ENCODE results near the gene ASZ1.
"Not testable (repeated sequence)": the region's sequence is repeated elsewhere in the genome, so short reads cannot be mapped to it uniquely, and the experiment has no call there.

The ASZ1 gene, protein sequence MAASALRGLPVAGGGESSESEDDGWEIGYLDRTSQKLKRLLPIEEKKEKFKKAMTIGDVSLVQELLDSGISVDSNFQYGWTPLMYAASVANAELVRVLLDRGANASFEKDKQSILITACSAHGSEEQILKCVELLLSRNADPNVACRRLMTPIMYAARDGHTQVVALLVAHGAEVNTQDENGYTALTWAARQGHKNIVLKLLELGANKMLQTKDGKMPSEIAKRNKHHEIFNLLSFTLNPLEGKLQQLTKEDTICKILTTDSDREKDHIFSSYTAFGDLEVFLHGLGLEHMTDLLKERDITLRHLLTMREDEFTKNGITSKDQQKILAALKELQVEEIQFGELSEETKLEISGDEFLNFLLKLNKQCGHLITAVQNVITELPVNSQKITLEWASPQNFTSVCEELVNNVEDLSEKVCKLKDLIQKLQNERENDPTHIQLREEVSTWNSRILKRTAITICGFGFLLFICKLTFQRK

DNA sequence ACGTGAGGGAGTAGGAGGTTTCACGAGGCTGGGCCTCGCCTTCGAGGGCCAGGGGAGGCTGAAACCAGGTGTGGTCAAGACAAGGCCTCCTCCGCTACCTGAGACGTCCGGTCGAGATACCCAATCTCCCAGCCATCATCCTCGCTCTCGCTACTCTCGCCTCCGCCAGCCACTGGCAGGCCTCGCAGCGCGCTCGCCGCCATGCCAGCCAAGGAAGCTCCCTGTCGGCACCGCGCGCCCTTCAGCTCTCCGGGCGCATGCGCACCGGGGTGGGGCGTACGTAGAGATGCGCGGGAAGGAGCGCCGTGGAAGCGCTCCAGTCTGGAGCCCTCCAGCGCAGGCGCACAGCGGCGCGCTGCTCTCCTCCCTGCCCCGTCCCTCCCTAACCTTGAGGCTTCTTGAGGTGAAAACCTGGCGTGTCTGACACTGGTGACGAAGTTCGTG lies at the start of gene ASZ1:
TSS of gene ASZ1 (minus strand) at position 236 of the 444 bp plus-strand sequence. CDS start at position 203, 33 bp downstream.
- DNase-seq = no peak

DNA sequence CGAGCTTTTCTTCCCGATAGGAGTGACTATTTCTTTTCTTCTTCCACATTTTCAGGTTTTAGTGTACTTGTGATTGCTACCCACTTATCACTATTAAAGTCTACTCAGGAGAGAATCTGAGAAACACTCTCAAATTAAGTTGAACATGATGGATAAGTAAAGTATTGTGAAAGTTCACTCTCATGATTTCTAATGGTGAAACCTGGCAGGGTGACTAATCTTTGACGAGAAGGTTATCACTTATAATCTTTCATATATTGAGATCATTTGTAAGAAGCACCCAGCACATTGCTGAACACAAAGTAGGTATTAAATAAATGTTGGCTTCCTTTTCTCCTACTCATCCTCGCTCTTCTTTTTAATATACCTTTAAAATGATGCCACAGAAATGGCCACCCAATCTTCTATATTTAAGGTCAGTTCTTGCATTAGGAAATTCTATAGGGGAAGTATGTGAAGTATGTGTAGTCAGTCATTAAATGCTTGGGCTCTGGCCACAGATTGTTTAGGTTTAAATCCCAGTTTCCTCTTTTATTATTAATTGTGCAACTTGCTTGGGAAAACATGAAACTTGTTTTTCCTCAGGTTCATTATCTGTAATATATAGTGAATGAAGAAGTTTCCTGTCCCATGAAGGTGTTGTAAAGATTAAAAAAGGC lies 49.4 kb upstream of the ASZ1 start:
- DNase-seq = no peak

DNA sequence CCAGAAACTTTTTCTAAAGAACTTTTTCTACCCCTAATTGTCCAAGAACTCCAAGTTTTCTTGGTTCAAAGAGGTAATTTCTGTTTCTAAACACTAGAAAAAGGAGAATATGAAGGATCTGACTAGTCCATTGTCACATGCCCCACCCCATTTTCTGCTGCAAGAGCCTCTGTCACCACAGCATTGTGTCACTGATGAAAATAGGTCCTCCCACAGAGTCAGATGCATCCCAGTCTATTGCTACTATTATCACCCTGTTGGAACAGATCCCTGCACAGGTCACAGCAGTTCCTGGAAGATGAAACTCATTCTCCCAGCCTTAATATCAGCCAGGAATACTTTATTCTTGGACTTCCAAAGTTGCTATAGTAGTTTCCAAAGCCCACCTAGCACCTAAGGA lies 45.0 kb upstream of the ASZ1 start:
- no peak for DNase-seq

DNA sequence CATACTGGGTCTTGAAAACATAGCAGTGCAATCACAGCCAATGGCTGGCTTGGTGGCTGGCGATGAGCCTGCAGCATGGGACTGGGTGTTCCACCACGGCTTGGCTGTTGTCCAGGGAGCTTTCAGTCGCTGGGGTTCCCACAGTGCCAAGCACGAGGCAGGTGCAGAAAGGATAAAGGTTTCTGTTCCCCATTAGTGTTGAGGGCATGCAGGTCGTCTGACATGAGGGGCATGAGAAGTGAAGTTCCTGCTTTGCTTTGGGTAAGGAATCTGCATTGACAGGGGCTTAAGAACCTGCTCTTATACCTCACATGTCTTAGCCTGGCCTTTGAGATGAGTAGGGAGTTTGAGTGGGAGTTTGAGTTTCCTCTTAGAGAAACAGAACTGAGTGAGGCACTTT lies 43.5 kb upstream of the ASZ1 start:
- no peak for DNase-seq

DNA sequence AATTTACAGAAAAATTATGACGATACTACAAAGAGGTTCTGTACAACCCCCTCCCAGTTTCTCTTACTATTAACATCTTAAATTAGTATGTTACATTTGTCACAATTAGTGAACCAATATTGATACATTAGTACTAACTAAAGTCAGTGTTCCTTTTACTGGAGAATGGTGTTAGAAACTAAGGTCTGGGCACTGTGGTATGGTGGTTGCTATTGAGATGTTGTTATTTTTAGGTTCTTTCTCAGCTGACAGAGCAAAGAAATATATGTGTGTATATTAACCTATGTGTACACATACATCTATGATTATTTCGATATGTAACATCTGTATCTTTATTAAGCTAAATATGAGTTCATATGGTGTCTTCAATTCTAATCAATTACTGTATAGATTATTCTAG lies 40.9 kb upstream of the ASZ1 start:
- no peak for DNase-seq

DNA sequence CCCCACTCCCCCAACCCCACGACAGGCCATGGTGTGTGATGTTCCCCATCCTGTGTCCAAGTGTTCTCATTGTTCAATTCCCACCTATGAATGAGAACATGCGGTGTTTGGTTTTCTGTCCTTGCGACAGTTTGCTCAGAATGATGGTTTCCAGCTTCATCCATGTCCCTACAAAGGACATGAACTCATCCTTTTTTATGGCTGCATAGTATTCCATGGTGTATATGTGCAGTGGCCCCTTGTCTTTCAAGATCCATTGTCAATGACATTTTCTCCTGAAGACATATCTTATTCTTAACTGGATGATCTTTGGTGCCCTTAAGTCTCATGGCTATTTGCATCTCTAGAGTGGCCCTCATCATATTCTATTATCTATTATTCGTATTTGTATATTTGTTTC lies 33.5 kb upstream of the ASZ1 start:
- not testable (repeated sequence) for DNase-seq

DNA sequence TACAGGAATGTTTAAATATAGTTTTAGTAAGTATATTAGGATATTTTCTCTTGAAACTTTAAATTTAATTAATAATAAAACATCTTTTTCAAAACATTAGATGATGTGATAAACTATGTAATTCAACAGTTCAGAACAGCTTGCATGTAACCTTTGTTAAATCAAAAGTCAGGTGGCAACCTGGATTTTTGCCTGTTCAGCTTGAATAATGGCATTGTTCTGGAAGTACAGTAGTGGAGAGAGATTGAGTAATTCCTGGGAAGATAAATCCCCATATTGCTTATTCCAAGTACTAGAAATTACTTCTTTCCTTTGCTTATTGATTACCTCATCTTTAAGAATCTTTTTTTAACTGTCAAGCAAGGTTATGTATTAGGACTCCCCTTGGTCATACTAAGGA lies 32.4 kb upstream of the ASZ1 start:
- DNase-seq = no peak

DNA sequence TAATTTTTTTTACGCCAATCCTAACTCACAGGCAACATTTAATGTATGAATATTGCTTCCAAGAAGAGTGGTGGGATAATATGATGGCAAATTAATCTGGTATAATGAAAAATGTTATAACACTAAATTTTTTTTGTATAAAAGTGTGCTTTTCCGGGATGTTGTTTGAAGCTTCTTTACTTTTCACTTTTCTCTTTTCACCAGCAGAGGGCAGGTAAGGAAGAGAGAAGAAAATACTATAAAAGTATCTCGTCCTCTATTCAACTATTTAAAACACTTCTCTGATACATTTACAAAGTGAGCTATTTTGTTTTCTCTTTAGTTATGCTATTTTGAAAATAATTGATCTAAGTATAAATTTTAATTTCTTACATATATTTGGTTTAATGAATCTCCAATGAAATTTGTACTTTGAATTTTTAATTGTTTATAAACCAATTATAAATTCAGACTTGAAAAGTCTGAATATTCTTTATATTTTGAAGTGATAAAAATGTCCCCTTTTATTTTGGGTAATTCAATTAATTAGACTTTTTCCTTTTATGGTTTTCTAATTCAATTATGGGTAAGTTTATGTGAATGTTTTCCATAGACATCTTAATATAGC lies 31.8 kb upstream of the ASZ1 start:
- no peak for DNase-seq

DNA sequence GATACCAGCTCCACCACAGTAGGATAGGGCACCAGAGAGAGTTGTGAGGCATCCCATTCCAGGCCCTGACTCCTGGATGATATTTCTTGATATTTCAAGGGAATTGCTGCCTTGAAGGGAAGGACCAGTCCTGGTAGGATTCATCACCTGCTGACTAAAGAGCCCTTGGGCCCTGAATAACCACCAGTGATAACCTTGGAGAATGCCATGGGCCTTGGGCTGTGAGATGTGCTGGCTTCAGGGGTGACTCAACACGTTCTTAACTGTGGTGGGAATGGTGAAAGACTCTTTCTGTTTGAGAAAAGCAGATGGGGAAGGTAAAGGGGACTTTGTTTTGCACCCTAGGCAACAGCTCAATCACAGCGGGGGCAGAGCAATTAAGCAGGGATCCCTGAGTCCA lies 21.4 kb upstream of the ASZ1 start:
- DNase-seq = no peak

DNA sequence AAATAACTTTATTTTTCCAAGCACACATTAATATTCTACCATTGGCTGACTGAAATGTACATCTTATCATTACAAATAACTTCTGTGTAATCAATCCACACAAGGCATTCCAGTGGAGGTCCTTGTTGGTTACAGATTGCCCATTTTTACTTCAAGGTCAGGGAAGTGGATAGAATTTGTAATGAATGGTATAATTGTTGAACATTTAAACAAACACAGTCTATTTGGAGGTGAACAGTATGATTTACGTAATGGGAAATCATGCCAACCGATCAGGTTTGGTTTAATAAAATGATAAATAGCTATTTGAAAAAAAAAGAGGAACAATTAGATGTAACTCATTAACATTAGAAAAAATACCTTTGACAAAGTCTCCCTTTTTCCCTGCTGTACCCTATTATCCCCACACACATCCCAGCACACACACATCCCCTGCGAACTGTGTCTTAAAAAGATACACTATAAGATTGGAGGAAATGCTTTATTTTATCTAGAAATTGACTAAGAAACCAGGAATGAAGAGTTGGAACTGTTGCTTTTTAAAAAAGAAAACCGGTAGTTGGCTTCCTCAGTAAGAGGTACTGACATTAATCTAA lies 19.0 kb upstream of the ASZ1 start:
- no peak for DNase-seq

DNA sequence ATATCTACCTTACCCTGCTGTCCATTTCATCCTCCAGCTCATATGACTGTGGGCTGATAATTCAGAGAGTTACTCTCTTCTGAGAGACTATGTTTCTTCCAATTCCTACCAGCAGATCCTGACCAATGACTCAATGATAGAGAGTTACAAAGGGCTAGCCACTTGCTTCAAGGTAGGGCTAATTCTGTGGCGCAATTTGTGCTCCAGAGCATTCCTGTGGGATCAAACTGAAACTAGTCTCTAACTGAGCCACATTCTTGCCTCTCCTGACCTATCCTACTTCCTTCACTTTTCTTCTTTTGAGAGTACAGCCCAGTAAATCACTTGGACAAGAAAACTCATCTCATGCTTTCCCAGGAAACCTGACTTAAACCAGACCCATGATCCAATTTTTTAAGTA lies 17.9 kb upstream of the ASZ1 start:
- no peak for DNase-seq

DNA sequence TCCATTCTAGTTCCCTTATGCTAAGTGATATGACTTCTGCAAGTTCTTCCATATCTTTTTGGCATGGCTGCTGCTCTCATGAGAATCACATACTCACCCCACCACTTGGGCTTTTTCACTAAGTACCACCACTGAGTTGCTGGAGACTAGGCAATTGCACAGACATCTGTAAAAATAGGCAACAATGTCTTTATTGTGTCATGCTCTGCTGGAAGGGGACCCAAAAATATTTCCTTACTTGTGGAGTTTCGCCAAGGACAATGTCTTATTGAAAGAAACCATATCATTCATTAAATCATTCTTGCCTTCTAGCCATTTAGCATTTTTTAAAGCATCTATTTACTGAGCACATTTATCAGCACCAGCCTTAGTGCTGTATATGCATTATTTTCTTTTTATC lies 17.4 kb upstream of the ASZ1 start:
- DNase-seq = no peak

DNA sequence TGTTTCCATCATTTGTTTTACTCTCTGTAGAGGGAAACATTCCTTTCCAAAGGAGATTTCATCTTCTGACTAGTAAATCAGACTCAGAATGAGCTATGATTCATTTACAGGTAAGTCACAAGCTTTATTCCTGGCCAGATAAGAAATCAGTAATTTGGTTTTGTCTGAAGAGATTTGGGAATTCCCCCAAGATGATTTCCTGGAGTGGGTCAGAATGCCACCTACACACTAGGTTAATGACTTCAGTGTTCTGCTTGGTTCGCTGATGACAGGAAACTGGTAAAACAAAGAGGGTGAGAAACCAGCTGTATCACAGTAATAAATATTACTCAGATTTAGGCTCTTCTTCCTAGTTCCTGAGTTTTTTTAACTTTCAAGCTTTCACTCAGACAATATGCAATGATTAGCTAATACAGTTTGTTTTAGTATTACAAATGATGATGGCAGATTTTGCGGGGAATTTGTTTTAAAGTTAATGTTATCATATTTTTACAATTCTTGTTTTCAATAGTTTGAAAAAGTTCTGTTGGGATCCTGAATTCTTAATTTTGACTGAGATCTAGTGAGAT lies 8.3 kb upstream of the ASZ1 start:
- DNase-seq = no peak

DNA sequence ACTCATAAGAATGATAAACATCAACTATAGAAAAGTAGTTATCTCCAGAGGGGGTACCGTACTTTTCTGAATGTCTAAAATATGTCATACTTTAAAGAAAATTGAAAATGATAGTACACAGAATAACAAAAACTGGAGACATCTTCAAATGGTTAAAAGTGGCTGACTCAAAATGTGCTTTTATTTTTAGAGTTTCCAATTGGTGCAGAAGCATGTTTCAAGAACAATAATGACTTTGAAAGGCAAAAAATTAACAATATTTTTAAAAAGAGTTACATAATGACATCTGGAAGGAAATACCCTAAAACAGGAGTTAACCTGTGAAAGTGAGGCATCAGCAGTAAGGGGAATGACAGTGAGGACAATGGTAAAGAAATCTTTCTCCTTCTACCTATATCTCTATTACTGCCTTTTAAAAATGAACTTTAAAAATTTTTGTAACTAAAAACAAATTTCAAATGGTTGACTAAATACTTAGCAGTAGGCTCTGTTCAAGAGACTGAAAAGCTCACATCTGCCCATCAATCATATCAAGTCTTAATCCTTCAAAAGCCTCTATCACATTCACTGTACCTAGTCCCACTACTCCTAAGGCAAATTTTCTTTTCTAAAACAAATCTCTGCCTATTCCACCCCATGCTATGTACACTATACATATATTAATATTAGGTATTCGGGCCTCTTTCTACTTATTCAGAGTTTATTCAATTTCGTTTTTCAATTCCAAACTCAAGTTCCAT lies 3.0 kb downstream of the ASZ1 start:
- no peak for DNase-seq

DNA sequence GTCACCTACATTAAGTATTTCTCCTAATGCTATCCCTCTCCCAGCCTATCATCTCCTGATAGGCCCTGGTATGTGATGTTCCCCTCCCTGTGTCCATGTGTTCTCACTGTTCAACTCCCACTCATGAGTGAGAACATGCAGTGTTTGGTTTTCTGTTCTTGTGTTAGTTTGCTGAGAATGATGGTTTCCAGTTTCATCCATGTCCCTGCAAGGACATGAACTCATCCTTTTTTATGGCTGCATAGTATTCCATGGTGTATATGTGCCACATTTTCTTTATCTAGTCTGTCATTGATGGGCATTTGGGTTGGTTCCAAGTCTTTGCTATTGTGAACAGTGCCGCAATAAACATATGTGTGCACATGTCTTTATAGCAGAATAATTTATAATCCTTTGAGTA lies 12.7 kb downstream of the ASZ1 start:
- DNase-seq = not testable (repeated sequence)

DNA sequence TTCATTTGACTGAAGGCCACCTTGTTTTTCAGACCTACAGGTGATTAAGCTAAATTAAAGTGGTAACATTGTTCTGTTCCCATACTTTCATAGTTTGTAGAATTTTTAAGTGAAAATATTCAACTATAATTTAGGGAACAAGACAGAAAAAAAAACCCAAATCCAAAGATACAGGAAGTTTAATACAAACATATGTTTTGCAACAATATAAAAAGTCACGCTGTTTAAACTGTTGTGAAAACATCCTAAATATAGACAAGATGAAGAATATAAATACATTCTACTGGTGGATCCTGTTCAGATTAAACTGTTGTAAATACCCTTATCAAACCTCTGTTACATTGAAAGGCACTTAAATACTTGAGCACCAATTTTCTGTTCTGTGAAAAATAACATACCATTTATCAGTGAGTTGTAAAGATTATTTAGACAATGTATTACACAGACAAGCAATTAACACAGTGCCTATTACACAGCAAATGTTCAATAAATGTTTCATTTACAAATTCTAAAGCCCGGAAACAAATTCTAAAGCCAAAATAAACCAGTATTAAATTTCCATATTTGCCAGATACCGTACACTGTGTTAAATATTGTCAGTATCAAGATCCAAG lies 14.2 kb downstream of the ASZ1 start:
- no peak for DNase-seq

DNA sequence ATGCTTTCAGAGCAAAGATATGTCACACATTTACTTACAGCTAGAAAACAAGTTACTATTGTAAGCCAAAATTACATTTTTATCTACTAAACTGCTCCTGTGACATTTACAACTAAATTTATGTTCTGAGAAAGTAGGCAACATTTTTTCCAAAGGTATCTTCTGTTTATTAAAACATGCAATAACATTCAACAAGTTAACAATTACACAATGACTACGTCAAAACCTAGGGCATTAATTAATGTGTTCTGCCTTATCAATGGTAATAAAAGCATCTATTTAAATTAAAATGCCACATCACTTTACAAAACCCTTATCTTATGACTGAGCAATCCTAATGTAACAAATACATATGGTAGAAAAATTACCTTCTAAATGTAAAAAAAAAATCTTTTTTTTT lies 14.9 kb downstream of the ASZ1 start:
- no peak for DNase-seq

DNA sequence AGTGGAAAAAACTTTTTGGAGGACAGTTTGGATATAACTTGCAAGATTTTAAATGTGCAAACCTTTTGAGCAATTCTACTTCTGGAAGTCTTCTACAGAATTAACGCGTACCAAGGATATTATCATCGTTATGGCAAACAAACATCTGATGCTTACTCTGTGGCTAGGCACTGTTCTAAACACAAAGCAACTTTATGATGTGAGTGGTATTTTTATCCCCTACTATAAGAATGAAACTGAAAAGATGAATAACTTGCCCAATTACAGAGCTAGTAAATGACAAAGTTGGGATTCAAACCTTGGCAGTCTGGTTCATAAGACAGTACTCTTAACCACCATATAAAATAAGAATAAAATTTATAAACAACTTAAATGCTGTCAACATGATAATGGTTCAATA lies 15.8 kb downstream of the ASZ1 start:
- no peak for DNase-seq

DNA sequence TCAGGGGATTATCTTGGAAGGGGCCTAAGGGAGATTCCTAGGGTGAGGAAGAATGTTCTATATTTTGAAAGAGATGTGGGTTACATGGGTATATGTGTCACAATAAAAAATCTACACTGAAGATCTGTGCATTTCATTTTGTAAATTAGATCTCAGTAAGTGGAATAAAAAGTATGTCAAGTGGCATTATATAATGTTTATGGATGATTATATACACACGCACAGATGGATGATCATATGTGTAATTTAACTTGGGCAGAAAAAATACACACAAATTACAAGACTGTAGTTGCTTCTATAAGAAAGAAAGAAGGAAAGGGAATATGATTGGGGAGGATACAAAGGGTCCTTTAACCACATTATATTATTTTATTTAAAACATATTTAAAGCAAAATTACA lies 18.5 kb downstream of the ASZ1 start:
- no peak for DNase-seq

DNA sequence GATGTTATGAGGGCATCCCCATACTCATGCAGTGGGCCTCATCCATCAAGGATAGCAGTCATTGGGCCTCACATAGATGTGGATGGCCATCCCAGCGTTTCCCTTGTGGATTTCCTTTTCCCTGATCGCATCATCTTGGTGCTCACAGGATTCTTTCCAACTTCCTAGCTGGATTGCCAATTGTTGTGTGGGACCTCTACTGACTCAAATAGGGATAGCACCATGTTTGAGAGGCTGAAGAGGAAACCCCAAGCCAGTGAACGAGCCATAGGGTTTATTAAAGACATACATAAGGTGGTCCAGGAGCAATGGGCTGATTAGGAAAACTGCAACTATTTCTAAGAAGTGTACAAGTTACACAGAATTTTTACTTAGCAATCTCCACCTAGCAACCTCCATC lies 21.8 kb downstream of the ASZ1 start:
- no peak for DNase-seq

DNA sequence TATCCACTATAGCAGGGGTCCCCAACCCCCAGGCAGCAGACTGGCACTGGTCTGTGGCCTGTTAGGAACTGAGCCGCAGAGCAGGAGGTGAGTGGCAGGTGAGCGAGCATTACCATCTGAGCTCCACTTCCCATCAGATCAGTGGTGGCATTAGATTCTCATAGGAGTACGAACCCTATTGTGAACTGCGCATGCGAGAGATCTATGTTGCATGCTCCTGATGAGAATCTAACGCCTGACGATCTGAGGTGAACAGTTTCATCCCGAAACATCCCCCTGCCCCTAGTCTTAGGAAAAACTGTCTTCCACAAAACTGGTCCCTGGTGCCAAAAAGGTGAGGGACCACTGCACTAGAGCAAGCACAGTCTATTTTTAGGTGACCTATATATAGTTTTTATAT lies 23.6 kb downstream of the ASZ1 start:
- DNase-seq = no peak

DNA sequence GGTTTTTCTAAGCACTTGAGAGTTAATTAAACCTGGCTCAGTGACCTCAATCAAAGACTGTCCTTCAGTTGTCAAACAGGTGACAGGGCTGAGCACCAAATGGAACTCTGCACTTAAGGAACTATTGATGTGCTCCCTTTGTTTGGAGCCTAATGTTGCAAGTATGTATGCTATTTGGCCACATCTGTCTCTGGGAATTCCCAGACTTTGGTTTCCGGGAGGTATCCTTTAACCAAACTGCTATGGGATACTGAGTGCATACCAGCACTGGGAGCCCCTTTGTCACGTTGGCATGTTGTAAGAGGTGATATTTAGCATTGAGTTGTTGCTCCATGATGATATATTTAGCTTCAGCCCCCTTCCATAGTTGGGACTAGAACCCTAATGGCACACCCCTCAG lies 25.2 kb downstream of the ASZ1 start:
- DNase-seq = no peak

Measured in NK-92 treated with Interleukin-12 subunit alpha and Interleukin-12 subunit beta, amount 100 ng/mL, for 24 hours (cell line).